ENCODE results near the gene SLC5A1.
A peak's percentile ranks its signal among the peaks of the same experiment; 100 is the strongest.
"Not testable (repeated sequence)": the region's sequence is repeated elsewhere in the genome, so short reads cannot be mapped to it uniquely, and the experiment has no call there.

SLC5A1 gene

DNA sequence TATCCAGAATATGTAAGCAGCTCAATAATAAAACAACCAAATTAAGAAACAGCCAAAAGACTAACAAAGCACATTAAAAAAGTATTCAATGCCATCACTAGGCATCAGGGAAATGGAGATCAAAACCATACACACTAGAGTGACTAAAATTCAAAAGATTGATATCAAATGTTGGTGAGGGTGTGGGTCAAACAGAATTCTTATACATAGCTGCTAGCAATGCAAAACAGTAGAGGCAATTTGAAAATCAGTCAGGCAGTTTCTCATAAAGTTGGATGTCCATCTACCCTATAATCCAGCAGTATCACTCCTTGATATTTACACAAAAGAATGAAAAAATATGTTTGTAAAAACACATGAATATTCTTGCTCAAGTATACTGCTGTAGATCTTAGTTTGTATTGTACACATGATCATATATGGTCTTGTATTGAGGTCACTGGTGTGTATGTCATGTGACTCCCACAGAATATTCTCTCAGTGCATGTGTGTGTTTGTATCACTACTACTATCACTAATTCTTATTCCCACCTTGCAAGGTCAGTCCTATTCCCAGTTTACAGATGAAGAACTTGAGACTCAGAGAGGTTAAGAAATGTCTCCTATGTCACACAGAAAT, 54.9 kb downstream of the SLC5A1 start:
- no peak for DNase-seq

- no peak for DNase-seq
These were observed 57.6 kb downstream of the SLC5A1 start for GRCh38 chr22:32100711-32101110.

DNA sequence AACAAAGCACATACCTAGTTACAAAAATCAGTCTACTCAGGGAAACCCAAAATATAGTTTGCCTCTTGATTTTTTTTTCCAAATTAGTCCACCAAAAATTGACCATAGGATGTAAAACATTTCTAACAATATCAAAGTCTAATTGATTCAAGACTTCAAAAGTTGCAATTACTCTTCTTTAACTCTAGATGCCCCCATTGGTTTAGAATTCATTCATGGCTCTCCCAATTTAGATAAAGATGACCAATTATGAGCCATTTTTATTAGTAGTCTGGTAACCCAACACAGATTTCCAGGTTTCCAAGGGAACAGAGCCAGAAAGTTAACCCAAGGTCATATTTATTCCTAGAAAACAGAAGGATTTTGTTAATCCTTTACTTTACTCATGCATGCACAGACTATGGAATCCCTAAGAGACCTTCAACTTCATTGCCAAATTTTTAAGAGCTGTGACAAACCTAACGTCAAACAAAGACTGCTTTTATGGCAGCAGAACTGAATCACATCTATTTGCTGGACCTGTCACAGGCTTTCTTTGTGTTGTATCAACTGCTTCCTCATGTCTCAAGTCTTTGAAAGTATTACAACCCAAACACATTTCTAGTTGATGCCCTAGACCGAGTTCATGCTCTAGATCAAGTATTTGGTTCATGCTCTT, 60.7 kb downstream of the SLC5A1 start:
- peak; percentile 17 for DNase-seq

- DNase-seq, result no peak
These were observed 63.9 kb downstream of the SLC5A1 start for GRCh38 chr22:32106930-32107329.

GRCh38 chr22:32112380-32112779, 69.3 kb downstream of the SLC5A1 start:
- DNase-seq, result no peak

GRCh38 chr22:32119568-32120235, 76.6 kb downstream of the SLC5A1 start:
- DNase-seq, result no peak

- DNase-seq, result no peak
These were observed 77.5 kb downstream of the SLC5A1 start for GRCh38 chr22:32120603-32121002.

DNA sequence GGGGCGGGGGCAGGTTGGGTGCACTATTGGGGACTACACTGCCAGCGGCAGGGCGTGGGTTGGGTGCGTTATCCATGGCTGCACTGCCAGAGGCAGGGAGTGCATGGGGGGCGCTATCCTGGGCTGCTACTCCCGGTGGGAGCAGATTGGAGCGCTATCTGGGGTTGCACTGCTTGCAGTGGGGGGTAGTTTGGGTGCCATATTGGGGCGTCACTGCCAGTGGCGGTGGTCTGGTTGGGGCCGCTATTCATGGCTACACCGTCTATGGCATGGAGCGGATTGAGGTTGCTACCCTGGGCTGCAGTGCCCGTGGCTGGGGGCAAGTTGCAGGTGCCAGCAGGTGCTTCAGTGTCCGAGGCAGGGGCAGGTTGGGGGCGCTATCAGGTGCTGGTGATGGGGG, 79.8 kb downstream of the SLC5A1 start:
- DNase-seq, result no peak

GRCh38 chr22:32123657-32124056, 80.6 kb downstream of the SLC5A1 start:
- peak; percentile 31 for DNase-seq

DNA sequence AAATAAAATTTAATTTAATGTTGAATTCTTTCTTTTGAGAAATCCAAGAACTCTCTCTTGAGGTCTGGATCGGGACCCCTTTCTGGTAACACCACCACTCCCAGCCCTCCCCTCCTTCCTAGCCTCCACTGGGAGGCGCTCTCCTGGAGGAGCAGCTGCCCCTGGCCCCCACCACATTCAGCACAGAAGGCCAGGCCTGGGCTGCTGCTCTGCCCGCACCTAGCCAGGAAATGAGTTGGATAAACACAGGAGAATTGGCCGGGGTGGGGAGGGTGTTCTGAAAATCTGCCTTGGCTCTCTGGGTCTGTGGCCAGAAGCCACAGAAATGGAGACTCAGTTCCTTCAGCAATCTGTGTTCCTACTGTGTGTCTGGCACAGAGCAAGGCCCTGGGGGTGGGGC, 84.8 kb downstream of the SLC5A1 start:
- no peak for DNase-seq

DNA sequence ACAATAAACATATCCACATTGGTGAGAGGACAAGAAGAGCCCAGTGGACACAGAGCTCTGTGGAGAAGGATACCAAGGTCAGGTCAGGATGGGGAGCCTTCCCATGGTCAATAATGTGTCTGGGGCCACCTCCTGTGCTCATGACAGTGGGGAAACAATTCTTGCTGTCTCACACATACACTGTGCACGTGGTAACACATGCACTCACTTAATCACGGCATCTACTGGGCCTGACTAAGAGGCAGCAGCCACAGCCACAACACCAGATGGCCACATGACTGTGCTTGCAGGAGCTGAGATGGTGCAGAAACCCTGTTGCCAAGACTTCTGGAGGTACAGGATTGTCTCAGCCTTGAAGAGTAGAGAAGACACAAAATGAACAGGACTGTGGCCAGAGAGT, 87.4 kb downstream of the SLC5A1 start:
- no peak for DNase-seq

GRCh38 chr22:32132126-32132525, 89.1 kb downstream of the SLC5A1 start:
- DNase-seq, result no peak

GRCh38 chr22:32132783-32133182, 89.7 kb downstream of the SLC5A1 start:
- no peak for DNase-seq

DNA sequence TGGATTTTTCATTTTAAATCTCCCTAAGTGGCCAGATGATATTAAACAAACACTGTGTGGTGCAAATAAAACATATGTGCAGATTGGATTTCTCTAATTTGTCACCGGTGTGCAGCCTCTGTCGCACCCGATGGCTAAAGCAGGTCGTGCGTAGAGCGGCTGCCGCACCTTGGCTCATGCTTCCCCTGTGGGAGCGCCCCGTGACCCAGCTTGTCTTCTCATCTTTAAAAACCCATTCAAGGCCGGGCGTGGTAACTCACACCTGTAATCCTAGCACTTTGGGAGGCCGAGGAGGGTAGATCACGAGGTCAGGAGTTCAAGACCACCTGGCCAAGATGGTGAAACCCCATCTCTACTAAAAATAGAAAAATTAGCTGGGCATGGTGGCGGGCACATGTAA, 91.7 kb downstream of the SLC5A1 start:
- DNase-seq, result not testable (repeated sequence)

DNA sequence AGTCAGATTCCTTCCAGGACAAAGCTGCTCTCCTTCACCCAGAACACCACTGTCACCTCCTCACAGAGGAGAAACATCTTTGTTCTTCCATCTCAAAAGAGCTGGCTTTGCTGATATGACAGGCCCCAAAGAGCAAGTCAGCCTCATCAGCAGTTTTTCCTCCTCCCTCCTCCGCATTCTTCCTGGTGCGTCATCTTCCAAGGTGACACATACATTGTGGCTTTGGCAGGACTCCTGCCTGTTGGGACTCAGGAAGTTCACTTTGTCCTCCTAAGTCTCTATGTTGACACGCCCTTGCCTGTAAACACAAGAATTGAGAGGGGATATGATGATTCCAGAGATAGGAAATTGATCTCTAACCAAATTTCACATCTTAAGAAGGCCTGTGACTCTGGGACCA, 92.9 kb downstream of the SLC5A1 start:
- DNase-seq, result not testable (repeated sequence)

DNA sequence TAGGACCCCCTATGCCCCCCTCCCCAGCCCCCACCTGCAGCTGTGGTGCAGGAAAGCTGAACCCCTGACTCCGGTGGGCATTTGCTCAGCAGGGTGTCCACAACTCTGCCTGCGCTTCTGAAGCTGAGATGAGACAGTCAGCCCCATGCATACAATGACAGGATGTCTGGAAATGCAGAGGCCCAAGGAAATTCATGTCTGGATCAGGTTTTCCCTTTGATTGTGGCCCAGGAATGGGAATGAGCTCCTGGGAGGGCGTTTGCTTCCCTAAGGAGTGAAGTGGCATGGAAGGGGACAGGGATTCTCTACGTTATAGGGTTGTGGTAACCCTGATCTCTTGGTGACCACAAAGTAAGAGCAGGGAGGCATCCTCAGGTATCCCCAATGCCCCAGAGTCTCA, 93.8 kb downstream of the SLC5A1 start:
- DNase-seq, result not testable (repeated sequence)

DNA sequence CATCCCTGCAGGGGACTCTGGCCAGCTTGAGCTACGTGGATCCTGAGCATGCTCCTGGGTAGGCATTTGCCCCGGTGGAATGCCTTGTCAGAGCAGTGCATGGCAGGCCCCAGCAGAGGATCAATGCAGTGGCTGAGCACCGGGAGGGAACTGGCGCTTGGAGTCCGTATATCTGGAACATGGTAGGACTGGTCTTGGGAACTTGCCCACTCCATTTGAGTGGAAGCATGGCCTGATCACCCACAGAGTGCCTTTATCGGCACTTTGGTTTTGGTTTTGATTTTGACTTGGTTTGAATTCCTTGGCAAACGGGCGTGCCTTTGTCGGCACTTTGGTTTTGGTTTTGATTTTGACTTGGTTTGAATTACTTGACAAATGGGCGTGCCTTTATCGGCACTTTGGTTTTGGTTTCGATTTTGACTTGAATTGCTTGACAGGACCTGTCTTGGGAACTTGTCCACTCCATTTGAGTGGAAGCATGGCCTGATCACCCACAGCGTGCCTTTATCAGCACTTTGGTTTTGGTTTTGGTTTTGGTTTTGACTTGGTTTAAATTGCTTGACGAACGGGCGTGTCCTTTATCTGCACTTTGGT, 94.8 kb downstream of the SLC5A1 start:
- DNase-seq, result peak; percentile 56

DNA sequence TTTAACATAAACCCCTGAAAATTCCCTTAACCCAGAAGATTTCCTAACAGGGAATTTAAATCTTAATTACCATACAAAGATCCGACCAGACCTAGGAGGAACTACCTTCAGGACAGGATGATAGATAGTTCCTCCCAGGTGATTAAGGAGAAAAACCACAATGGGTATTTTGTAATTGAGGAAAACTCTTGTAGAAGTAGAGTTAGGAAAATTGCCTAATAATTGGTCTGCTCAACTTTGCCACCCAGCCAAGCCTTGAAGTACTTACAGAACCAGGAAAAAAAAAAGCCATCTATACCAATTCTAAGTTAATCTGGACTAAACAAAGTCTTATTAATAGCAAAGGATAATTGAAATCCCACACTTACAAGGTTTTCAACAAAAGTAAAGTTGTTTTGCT, 95.5 kb downstream of the SLC5A1 start:
- not testable (repeated sequence) for DNase-seq

- peak; percentile 58 for DNase-seq
These were observed 97.6 kb downstream of the SLC5A1 start for GRCh38 chr22:32140688-32141087.

DNA sequence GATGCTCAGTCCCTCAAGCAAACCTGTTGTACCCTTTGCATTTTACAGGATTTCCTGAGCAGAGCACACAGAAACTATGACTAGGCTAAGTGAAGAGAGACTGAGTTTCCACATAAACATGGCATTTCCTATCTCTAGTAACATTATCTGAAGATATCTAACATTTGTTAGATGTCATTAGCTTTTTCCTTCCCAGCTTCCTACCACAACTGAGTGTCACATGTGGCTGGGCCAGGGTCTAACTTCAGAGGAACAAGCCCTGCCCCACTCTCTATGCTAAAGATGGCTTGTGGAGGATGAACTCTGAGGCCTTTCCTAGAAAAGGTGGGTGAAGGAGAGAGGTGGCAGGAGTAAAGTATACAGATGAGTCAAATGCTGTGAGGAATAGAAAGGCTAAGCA, 99.5 kb downstream of the SLC5A1 start:
- no peak for DNase-seq

GRCh38 chr22:32144496-32145274, 101.6 kb downstream of the SLC5A1 start:
- DNase-seq, result no peak

- DNase-seq, result not testable (repeated sequence)
These were observed 104.1 kb downstream of the SLC5A1 start for GRCh38 chr22:32147128-32147527.

DNA sequence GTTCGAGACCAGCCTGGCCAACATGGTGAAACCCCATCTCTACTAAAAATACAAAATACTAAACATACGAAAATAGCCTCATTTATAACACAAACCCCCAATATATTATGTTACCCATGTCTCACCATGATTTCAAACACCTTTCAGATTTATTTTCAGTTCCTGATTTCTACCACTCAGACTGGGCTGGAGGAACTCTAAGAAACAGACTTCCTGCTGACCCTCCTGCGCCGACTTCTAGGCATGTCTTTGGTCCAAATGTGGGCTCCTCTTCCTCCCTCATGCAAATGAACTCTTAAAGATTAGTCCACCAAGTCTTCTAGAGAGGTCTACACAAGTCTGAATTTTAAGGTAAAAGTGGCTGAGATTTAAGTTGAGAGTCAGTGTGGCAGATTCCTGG, 105.3 kb downstream of the SLC5A1 start:
- DNase-seq, result not testable (repeated sequence)
